Jurkat, Clone E6-1 (cell line): ENCODE data around the gene PTEN.
A peak's percentile ranks its signal among the peaks of the same experiment; 100 is the strongest.
"Not testable (repeated sequence)": the region's sequence is repeated elsewhere in the genome, so short reads cannot be mapped to it uniquely, and the experiment has no call there.

Experiments used
- DNase-seq: peaks from one replicate; pipeline ENCODE4 v3.0.0-alpha.2; 2011; ENCODE audit warnings: low read depth, low spot score
- H3K4me3 ChIP-seq: 2 replicates; pipeline ENCODE4 v1.5.1; 2011; ENCODE audit warnings: mild to moderate bottlenecking, low read length, control low read depth, moderate library complexity

Gene PTEN

GRCh38 chr10:87867453-87867852, 4.0 kb downstream of the PTEN start:
- H3K4me3 ChIP-seq = peak overlapping the region; percentile 99
- DNase-seq = no peak

- no peak for DNase-seq
- H3K4me3 ChIP-seq = peak overlapping the region; percentile 99
Observed at GRCh38 chr10:87868277-87868676, 4.9 kb downstream of the PTEN start.

GRCh38 chr10:87869139-87869538, 5.7 kb downstream of the PTEN start:
- not testable (repeated sequence) for H3K4me3 ChIP-seq, DNase-seq

- no peak for DNase-seq
- no peak overlapping the region for H3K4me3 ChIP-seq
Observed at GRCh38 chr10:87869773-87870551, 6.5 kb downstream of the PTEN start.

GRCh38 chr10:87872828-87873227, 9.4 kb downstream of the PTEN start:
- no peak overlapping the region for H3K4me3 ChIP-seq
- DNase-seq = no peak

- no peak overlapping the region for H3K4me3 ChIP-seq
Observed at GRCh38 chr10:87873656-87874055, 10.2 kb downstream of the PTEN start.

GRCh38 chr10:87875929-87876571, 12.6 kb downstream of the PTEN start:
- H3K4me3 ChIP-seq = no peak overlapping the region
- DNase-seq = no peak

More at GRCh38 chr10:87873656-87874055, 10.2 kb downstream of the PTEN start:
- DNase-seq = no peak

GRCh38 chr10:87878664-87879459, 15.4 kb downstream of the PTEN start:
- peak overlapping the region; percentile 25 for H3K4me3 ChIP-seq
- peak; percentile 93 for DNase-seq

GRCh38 chr10:87880336-87880735, 16.9 kb downstream of the PTEN start:
- DNase-seq = no peak

GRCh38 chr10:87881373-87882059, 18.1 kb downstream of the PTEN start:
- DNase-seq, H3K4me3 ChIP-seq: not testable (repeated sequence)

More at GRCh38 chr10:87880336-87880735, 16.9 kb downstream of the PTEN start:
- H3K4me3 ChIP-seq = no peak overlapping the region

GRCh38 chr10:87882555-87883294, 19.3 kb downstream of the PTEN start:
- no peak overlapping the region for H3K4me3 ChIP-seq
- no peak for DNase-seq

- no peak for DNase-seq
- H3K4me3 ChIP-seq = no peak overlapping the region
Observed at GRCh38 chr10:87886635-87887034, 23.2 kb downstream of the PTEN start.

- DNase-seq = no peak
- no peak overlapping the region for H3K4me3 ChIP-seq
Observed at GRCh38 chr10:87887146-87887545, 23.7 kb downstream of the PTEN start.

- no peak overlapping the region for H3K4me3 ChIP-seq
- no peak for DNase-seq
Observed at GRCh38 chr10:87887548-87888289, 24.3 kb downstream of the PTEN start.

GRCh38 chr10:87895430-87895829, 32.0 kb downstream of the PTEN start:
- DNase-seq = no peak
- no peak overlapping the region for H3K4me3 ChIP-seq

- H3K4me3 ChIP-seq = no peak overlapping the region
- no peak for DNase-seq
Observed at GRCh38 chr10:87896216-87896615, 32.8 kb downstream of the PTEN start.

- not testable (repeated sequence) for H3K4me3 ChIP-seq, DNase-seq
Observed at GRCh38 chr10:87897957-87898356, 34.5 kb downstream of the PTEN start.

- not testable (repeated sequence) for DNase-seq, H3K4me3 ChIP-seq
Observed at GRCh38 chr10:87903396-87903795, 40.0 kb downstream of the PTEN start.
